Neuronal stem cell (in vitro differentiated cells): ENCODE results near the gene SMTNL2.

ENCODE experiments used
- DNase-seq: peaks from one replicate; pipeline ENCODE4 v3.0.0-alpha.2; 2013; ENCODE audit warnings: low spot score
- H2AFZ ChIP-seq: one replicate; pipeline ENCODE4 v1.6.1; 2013; ENCODE audit warnings: mild to moderate bottlenecking, low read length, inconsistent platforms
- H2AK5ac ChIP-seq: 2 replicates; pipeline ENCODE4 v1.6.1; 2013; ENCODE audit warnings: low read depth, mild to moderate bottlenecking, inconsistent platforms, low read length, moderate library complexity, mixed read lengths
- H2BK120ac ChIP-seq: 2 replicates; pipeline ENCODE4 v1.6.1; 2013; ENCODE audit warnings: low read depth, mild to moderate bottlenecking, inconsistent platforms, low read length, moderate library complexity, mixed read lengths
- H2BK12ac ChIP-seq: one replicate; pipeline ENCODE4 v1.6.1; 2013; ENCODE audit warnings: low read length, inconsistent platforms
- H2BK15ac ChIP-seq: 2 replicates; pipeline ENCODE4 v1.6.1; 2013; ENCODE audit warnings: mild to moderate bottlenecking, low read length, inconsistent platforms, mixed read lengths
- H2BK5ac ChIP-seq: one replicate; pipeline ENCODE4 v1.6.1; 2013; ENCODE audit warnings: inconsistent platforms, mild to moderate bottlenecking, low read length, moderate library complexity
- H3K14ac ChIP-seq: one replicate; pipeline ENCODE4 v1.6.1; 2013; ENCODE audit warnings: low read length, inconsistent platforms
- H3K18ac ChIP-seq: 2 replicates; pipeline ENCODE4 v1.6.1; 2013; ENCODE audit warnings: low read length, inconsistent platforms
- H3K23ac ChIP-seq: 2 replicates; pipeline ENCODE4 v1.6.1; 2013; ENCODE audit warnings: low read depth, mild to moderate bottlenecking, mixed read lengths, low read length, inconsistent platforms; ENCODE audit not compliant: poor library complexity
- H3K27ac ChIP-seq: replicated peaks from 3 replicates; pipeline ENCODE4 v1.5.1; 2013; ENCODE audit warnings: low read length, inconsistent platforms
- H3K27me3 ChIP-seq, 3 experiments: 2 replicates each; pipeline ENCODE4 v1.6.1; 2013; ENCODE audit warnings: low read length in 3 of 3, mild to moderate bottlenecking in 2 of 3, inconsistent platforms in 1 of 3, low read depth in 1 of 3, mixed read lengths in 1 of 3, moderate library complexity in 1 of 3; ENCODE audit not compliant: control insufficient read depth in 3 of 3, insufficient read depth in 3 of 3
- H3K36me3 ChIP-seq, 2 donors: replicated peaks in 1 of 2; 2 replicates each; pipeline ENCODE4 v1.6.1; 2013; ENCODE audit warnings: low read length in 2 of 2; ENCODE audit not compliant: control insufficient read depth in 2 of 2, insufficient read depth in 2 of 2
- H3K4ac ChIP-seq: 2 replicates; pipeline ENCODE4 v1.6.1; 2013; ENCODE audit warnings: inconsistent platforms, mild to moderate bottlenecking, low read length, moderate library complexity
- H3K4me1 ChIP-seq, 2 donors: 1 replicate in 1 of 2; 2 replicates in 1 of 2; pipeline ENCODE4 v1.6.1; 2013; ENCODE audit warnings: low read length in 2 of 2, low read depth in 1 of 2; ENCODE audit not compliant: control insufficient read depth in 2 of 2, insufficient read depth in 1 of 2
- H3K4me2 ChIP-seq: one replicate; pipeline ENCODE4 v1.6.1; 2013; ENCODE audit warnings: mild to moderate bottlenecking, low read length, inconsistent platforms; ENCODE audit not compliant: insufficient read depth, poor library complexity, severe bottlenecking
- H3K4me3 ChIP-seq, 2 donors: 2 replicates each; pipeline ENCODE4 v1.5.1; 2013; ENCODE audit warnings: low read length in 2 of 2, mild to moderate bottlenecking in 2 of 2, inconsistent platforms in 1 of 2, moderate library complexity in 1 of 2
- H3K79me1 ChIP-seq: one replicate; pipeline ENCODE4 v1.6.1; 2013; ENCODE audit warnings: low read depth, mild to moderate bottlenecking, inconsistent platforms, low read length, moderate library complexity
- H3K9ac ChIP-seq: one replicate; pipeline ENCODE4 v1.6.1; 2013; ENCODE audit warnings: mild to moderate bottlenecking, low read depth, low read length, inconsistent platforms; ENCODE audit not compliant: poor library complexity
- H3K9me3 ChIP-seq, 2 donors: replicated peaks in 1 of 2; 2 replicates each; pipeline versions ENCODE3 to v1.6.1; 2013; ENCODE audit warnings: low read length in 2 of 2, mild to moderate bottlenecking in 2 of 2, inconsistent platforms in 1 of 2, low read depth in 1 of 2, mixed read lengths in 1 of 2, moderate library complexity in 1 of 2; ENCODE audit not compliant: control insufficient read depth in 2 of 2, insufficient read depth in 1 of 2
- H4K8ac ChIP-seq: one replicate; pipeline ENCODE4 v1.6.1; 2013; ENCODE audit warnings: low read depth, mild to moderate bottlenecking, inconsistent platforms, low read length, moderate library complexity
- H4K91ac ChIP-seq: one replicate; pipeline ENCODE4 v1.6.1; 2013; ENCODE audit warnings: low read length, low read depth, mild to moderate bottlenecking, inconsistent platforms; ENCODE audit not compliant: poor library complexity
- WGBS, 2 donors: extraction: QIAGEN DNeasy Blood & Tissue Kit; methylation state at CpG; one replicate each; pipeline ENCODE4 v1.1.7; 2013; ENCODE audit warnings: missing lambda C conversion rate in 2 of 2, mixed read lengths in 1 of 2; ENCODE audit not compliant: insufficient read length in 2 of 2, insufficient replicate concordance in 1 of 2; ENCODE audit errors: extremely low coverage in 2 of 2; 5-methylcytosine and 5-hydroxymethylcytosine counted together

Gene SMTNL2

GRCh38 chr17:4607773-4608187 is 23.5 kb downstream of the SMTNL2 start:
- no CpG with 5 or more reads among the region's 9 CpGs for WGBS, 2 donors
- no peak overlapping the region for H2BK120ac ChIP-seq

GRCh38 chr17:4609761-4610160 is 25.4 kb downstream of the SMTNL2 start:
- Histone ChIP-seq H4K91ac (no peak overlapping the region), H2AK5ac (no peak overlapping the region), H2AFZ (no peak overlapping the region), H3K14ac (no peak overlapping the region), H2BK5ac (no peak overlapping the region), H3K4me1 (peaks cover 5 to 9% of the 10 kb centered on the region in 2 donors), H3K4me2 (no peak overlapping the region), H3K9me3 (no peaks in the 10 kb centered on the region), H3K27ac (no peak overlapping the region), H2BK120ac (no peak overlapping the region), H3K4me3 (no peak overlapping the region), H3K79me1 (no peaks in the 10 kb centered on the region), H3K9ac (no peak overlapping the region), H3K4ac (no peak overlapping the region), H3K36me3 (peaks cover 0 to 1% of the 10 kb centered on the region in 2 donors), H3K18ac (no peak overlapping the region), H2BK15ac (no peak overlapping the region), H2BK12ac (no peak overlapping the region), H4K8ac (no peak overlapping the region), H3K27me3 (peaks cover 0 to 20% (median 0%) of the 10 kb centered on the region in 3 experiments), H3K23ac (no peak overlapping the region)
- DNase-seq: no peak
- WGBS, 2 donors: no CpG with 5 or more reads among the region's 7 CpGs

More at GRCh38 chr17:4607773-4608187, 23.5 kb downstream of the SMTNL2 start:
- H3K9ac ChIP-seq: no peak overlapping the region
- H4K8ac ChIP-seq: no peak overlapping the region
- no peak overlapping the region for H2AK5ac ChIP-seq
- peaks cover 8 to 9% of the 10 kb centered on the region in 2 donors for H3K4me1 ChIP-seq
- H2BK12ac ChIP-seq: no peak overlapping the region
- H2AFZ ChIP-seq: peak overlapping the region; percentile 65
- no peak overlapping the region for H3K14ac ChIP-seq
- H3K27ac ChIP-seq: no peak overlapping the region
- no peak overlapping the region for H3K4me2 ChIP-seq
- no peak for DNase-seq
- no peak overlapping the region for H4K91ac ChIP-seq
- H3K4ac ChIP-seq: no peak overlapping the region
- no peaks in the 10 kb centered on the region for H3K9me3 ChIP-seq
- H3K23ac ChIP-seq: no peak overlapping the region
- H3K4me3 ChIP-seq: no peak overlapping the region
- no peaks in the 10 kb centered on the region for H3K79me1 ChIP-seq
- peaks cover 0 to 1% of the 10 kb centered on the region in 2 donors for H3K36me3 ChIP-seq
- peaks cover 0 to 31% (median 0%) of the 10 kb centered on the region in 3 experiments for H3K27me3 ChIP-seq
- no peak overlapping the region for H2BK5ac ChIP-seq
- H3K18ac ChIP-seq: no peak overlapping the region
- no peak overlapping the region for H2BK15ac ChIP-seq

- Histone ChIP-seq H3K36me3 (peaks cover 0 to 1% of the 10 kb centered on the region in 2 donors), H3K4ac (no peak overlapping the region), H3K9ac (no peak overlapping the region), H3K4me1 (peaks cover 5 to 9% of the 10 kb centered on the region in 2 donors), H3K4me2 (no peak overlapping the region), H3K23ac (no peak overlapping the region), H3K18ac (no peak overlapping the region), H3K79me1 (no peaks in the 10 kb centered on the region), H4K91ac (no peak overlapping the region), H3K27me3 (peaks cover 0 to 20% (median 0%) of the 10 kb centered on the region in 3 experiments), H2AFZ (no peak overlapping the region), H2BK15ac (no peak overlapping the region), H3K4me3 (no peak overlapping the region), H2BK5ac (no peak overlapping the region), H2BK12ac (no peak overlapping the region), H2AK5ac (no peak overlapping the region), H2BK120ac (no peak overlapping the region), H3K27ac (no peak overlapping the region), H3K14ac (no peak overlapping the region), H3K9me3 (no peaks in the 10 kb centered on the region), H4K8ac (no peak overlapping the region)
- no CpG with 5 or more reads among the region's 5 CpGs for WGBS, 2 donors
- no peak for DNase-seq
Measured at GRCh38 chr17:4610162-4610561, 25.8 kb downstream of the SMTNL2 start.

DNA sequence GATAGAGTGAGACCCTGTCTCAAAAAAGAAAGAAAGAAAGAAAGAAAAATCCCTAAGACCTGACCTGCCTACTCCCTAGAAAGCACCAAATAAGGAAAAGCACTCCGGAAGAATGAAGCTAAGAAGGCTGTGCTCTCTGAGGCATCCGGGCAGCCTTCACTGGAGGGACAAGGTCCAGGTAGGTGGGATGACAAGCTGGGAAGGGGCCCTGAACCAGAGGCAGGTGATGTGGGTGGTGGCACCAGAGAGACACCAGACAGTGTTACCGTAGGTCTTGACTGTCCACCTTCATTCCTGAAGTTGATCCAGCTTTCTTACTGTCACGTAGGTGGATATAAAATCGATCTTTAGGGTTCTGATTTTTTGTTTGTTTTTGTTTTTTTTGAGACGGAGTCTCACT is 26.3 kb downstream of the SMTNL2 start:
- no peak overlapping the region for H4K91ac ChIP-seq
- H2AK5ac ChIP-seq: no peak overlapping the region
- no peak overlapping the region for H3K14ac ChIP-seq
- peaks cover 5 to 9% of the 10 kb centered on the region in 2 donors for H3K4me1 ChIP-seq
- peaks cover 0 to 1% of the 10 kb centered on the region in 2 donors for H3K36me3 ChIP-seq
- no peak overlapping the region for H3K9ac ChIP-seq
- H3K27me3 ChIP-seq: peaks cover 0 to 20% (median 0%) of the 10 kb centered on the region in 3 experiments
- H3K27ac ChIP-seq: no peak overlapping the region
- H3K9me3 ChIP-seq: no peaks in the 10 kb centered on the region
- H2BK12ac ChIP-seq: no peak overlapping the region
- H3K79me1 ChIP-seq: no peaks in the 10 kb centered on the region
- no peak overlapping the region for H2BK5ac ChIP-seq
- H2AFZ ChIP-seq: no peak overlapping the region
- H4K8ac ChIP-seq: no peak overlapping the region
- H3K4me2 ChIP-seq: no peak overlapping the region
- WGBS, 2 donors: no CpG with 5 or more reads among the region's 6 CpGs
- no peak overlapping the region for H3K4ac ChIP-seq
- no peak overlapping the region for H3K23ac ChIP-seq
- no peak for DNase-seq
- no peak overlapping the region for H2BK15ac ChIP-seq
- no peak overlapping the region for H2BK120ac ChIP-seq
- H3K18ac ChIP-seq: no peak overlapping the region
- H3K4me3 ChIP-seq: no peak overlapping the region
